GM21723 (cell line): Measurements from ENCODE around the gene EVPL.

Experiments
- ATAC-seq: cut with Tn5 transposase; IDR thresholded peaks from one replicate; pipeline ENCODE4 v1.9.1; 2021; ENCODE audit warnings: mild to moderate bottlenecking, moderate library complexity; ENCODE audit not compliant: unreplicated experiment

EVPL gene

DNA sequence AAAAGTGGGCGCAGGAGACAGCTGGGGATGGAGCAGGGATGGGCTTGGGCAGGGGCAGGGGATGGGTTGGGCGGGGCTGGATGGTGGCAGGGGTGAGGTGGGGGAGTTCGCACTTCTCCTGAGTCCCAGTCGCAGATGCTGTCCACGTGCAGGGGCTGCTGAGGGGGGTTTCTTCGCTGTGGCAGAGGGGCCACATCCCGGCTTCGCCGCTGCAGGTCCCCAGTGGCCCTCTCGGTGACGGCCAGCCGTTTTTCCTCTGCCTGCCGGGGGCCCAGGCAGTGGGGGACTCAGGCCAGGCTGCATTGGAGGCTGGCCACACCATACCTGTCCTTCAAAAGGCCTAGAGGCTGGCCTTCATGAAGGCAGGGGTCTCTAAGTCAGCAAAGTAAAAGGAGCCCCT lies 8.3 kb downstream of the EVPL start:
- ATAC-seq: no peak

DNA sequence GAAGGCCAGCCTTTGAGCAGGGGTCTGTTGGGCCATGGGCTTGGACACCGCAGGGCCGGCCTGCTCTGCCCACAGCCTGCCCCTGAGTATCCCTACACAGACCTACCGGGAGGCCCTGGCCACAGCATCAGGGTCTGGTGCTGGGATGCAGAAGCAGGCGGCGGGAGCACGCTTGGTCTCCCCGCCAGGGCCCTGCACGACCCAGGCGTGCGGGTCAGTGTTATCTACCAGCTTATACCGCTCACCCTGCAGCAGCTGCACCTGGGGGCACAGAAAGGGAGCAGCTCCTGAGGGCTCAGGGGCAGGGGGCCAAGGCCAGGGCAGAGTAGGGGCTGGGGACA lies 8.8 kb downstream of the EVPL start:
- ATAC-seq: no peak

DNA sequence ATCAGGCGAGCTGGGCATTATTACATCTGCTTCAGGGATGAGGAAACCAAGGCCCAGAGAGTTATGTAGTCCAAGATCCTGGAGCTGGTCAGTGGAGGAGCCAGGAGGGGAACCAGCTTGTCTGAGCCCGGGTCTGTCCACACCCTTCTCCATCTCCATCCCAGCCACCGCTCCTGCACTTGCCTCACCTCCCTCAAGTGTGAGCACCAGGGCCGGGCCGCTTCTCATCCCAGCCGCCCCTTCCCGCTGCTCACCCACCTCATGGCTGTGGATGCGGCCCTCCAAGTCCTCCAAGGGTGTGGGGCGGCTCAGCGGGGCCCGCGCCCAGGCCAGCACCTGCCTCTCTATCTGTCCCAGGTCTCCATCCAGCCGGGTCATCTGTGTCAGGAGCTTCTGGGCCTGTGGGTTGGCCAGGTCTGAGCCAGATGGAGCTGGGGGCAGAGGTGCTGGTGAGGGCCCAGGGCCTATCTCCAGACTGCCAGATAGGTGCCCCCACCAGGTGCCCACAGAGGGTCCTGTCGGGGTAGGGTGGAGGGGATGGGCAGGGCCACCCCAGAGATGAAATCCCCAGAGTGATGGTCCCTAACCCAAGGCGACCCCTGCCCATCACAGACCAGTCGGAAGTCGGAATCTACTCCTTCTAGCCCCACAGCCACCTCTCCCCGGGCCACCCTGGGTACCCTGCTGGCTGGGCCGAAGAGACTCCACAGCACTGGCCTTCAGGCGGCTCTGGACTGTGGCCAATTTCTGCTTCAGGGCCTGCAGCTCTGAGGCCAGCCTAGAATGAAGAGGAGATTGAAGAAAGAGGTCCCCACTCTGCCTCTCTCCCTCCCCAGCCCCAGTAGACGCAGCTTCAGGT lies 9.4 kb downstream of the EVPL start:
- no peak for ATAC-seq

DNA sequence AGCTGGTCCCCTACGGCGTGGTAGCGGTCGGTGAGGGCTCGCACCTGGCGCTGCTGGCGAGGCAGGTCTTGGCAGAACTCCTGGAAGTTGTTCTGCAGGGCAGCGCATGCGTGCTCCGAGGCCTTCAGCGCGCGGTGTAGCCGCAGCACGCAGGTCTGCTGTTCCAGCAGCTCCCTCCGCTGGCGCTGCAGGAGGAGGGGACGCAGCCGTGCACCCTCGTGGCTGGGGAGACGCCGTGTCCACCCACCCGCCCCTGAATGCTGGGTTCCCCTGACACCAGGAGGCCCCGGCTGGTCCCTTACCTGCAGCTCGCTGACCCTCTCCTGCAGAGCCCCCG lies 12.2 kb downstream of the EVPL start:
- ATAC-seq: no peak

DNA sequence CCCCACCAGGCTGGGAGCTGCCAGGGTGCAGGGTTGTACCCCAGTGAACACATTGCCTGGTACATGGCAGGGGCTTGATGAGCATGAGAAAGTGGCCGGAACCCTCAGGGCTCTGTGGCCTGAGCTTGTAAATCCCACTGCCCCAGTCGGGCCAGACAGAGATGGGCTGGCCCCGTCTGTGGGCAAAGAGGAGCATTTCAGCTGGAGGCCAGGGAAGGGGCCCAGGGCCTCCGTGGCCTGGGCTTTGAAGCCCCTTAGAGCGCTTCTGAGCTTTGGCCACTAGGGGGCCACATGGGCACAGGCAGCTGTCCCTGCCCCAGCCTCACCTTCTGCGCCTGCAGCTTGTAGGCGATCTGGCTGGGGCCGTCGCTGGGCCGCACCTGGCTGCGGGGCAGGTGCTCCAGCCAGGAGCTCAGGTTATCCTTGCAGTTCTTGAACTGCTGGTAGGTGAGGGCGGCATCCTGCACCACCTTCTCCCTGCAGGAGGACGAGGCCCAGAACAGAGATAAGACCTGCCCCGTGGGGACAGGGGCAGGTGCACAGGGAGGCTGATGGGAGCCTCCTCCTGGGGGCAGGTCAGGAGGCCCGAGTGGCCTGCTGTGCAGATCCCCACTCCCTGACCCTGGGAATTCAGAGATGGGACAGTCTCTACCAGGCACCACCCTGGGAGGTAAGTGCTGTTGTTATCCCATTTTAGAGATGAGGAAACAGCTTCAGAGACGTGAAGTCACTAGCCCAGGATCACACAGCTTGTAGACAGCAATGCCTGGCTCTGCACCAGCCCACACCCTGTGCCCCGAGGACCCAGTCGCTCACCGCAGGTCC lies 12.8 kb downstream of the EVPL start:
- ATAC-seq: peak; percentile 66

DNA sequence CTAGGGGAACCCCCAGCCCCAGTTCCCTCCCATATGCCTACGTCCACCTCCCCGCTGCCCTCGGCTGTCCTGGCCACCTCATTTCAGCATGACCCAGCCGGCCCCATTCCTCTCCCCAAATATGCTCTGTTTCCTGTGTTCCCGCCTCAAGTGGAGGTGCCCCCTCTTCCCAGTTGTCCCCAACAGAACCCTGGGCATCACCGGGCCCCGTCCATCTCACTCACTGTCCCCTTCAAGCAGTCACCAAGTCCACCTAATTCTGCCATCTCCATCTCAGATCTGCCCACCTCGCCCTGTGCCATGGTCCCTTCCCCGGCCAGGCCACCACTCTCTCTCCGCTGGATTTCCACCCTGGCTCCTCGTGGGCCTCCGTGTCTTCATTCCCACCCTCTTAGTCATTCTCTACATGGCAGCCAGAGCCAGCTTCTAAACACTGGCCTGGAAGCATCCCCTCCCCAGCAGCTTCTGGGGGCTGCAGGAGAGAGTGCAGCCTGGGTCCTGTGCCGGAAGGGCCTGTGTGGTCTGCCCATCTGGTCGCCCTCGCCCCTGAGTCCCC lies 13.7 kb downstream of the EVPL start:
- ATAC-seq: no peak

DNA sequence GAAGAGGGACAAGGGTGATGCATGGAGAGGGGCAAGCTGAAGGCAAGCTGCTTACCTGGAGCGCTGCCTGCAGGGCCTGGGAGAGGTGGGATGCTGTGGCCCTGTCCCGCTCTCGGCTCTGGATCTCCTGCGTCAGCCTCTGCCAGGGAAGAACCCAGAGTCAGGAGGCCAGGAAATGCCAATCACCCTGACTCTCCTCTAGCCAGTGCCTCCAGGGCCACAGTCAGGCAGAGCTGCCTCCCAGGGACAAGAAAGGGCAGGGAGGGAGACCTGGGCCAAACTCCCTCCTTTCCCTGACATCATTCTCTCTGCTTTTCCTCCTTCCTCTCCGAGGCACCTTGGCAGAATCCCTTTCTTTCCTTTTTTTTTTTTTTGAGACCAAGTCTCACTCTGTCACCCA lies 15.2 kb downstream of the EVPL start:
- no peak for ATAC-seq

DNA sequence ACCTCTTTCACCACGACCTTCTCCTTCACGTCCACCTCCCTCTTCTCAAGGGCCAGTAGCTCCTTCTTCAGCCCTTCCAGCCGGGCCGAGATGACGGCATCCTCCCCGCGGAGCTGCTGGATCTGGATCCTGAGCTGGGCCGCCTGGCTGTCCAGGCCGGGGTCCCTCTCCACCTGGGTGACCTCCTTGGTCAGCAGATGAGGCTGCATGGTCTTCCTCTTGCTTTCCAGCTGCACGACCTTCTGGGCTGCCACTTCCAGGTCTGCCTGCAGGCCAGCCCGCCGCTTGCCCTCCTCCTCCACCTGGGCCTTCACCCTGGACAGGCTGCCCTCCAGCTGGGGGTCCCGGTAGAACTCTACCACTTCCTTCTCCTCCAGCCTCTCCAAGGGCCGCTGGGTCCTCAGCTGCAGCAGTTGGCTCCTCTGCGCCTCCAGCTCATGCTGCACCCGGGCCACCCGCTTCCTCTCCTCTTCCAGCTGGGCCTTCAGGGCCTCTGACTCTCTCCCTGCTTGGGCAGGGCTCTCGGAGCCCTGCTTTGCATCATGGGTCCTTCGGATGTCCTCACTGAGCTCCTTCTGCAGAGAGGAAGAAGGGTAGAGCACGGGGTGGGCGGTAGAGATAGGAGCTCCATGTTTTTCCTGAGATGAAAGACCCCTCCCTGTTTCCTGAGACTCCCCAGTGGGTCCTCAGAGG lies 17.0 kb downstream of the EVPL start:
- no peak for ATAC-seq

DNA sequence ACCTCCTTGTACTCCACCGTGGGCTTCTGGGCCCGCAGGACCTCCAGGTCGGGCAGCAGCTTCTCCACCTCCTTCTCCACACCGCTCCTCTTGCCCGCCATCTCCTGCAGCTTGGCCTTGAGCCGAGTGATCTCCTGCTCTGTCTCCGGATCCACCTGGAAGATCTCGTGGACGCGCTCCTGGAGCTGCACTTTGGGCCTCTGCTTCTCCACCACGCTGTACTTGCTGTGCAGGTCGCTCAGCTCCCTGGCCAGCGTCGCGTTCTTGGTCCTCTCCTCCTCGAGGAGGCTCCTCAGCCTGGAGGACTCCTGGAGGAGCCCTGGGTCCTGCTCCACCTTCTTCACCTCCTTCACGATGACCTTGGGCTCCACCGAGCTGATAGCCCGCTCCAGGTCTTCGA lies 17.7 kb downstream of the EVPL start:
- ATAC-seq: no peak

DNA sequence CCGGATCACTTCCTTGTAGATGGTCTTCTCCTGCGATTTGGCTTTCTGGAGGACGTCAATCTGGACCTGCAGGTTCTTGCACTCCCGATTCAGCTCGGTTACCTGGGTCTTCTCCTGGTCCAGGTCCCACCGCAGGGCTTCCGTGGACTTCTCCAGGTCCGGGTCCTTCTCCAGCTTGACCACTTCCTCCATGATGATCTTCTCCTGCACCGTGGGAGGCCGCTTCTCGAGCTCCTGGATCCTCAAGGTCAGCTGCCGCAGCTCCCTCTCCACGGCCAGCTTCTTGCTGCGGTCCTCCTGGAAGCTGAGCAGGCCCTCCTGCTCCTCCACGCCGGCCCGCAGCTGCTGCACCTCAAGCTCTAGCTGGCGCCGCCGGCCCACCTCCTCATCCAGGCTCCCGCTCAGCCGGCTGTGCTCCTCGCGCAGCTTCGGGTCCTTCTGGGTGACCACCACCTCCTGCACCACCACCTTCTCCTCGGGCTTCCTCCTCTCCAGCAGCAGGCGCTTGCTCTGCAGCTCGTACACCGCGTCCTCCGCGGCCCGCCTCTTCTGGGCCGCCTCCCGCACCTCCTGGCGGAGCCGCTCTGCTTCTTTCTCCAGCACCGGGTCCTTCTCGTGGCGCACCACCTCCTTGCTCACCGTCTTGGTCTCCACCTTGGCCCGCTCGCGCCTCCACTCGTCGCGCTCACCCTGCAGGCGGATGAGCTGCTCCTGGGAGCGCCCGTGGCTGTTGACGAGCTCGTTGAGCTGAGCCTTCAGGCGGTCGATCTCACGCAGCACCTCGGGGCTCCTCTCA lies 18.3 kb downstream of the EVPL start:
- ATAC-seq: no peak

DNA sequence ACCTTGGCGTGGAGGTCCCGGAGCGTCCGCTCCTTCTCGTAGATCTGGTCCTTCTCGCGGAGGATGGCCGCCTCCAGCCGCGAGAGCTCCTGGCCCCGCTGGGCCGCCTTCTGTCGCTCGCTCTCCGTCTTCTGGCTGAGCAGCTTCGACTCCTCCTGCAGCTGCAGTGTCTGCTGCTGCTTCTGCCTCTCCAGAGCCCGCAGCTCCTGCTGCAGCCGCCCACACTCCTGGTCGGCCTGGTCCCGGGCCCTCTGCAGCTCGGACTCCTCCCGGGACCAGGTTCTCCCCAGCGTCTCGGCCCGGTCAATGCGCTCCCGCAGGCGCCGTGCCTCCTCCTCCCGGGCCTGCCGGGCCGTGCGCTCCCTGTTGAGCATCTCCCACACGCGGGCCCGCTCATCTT lies 18.9 kb downstream of the EVPL start:
- ATAC-seq: no peak

DNA sequence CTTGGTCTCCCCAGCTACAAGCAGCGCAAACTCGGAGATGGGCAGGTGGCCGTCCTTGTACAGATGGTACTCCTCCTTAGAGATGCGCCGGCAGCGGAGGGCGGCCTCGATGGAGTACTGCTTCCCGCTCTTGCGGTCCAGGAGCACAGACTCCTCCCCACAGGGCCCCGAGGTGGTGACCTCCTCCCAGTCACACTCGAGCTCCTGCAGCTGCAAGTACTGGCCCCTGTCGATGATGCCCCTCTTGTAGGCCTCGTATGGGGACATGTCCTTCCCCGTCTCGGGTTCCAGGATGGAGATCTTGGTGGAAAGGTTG lies 19.3 kb downstream of the EVPL start:
- no peak for ATAC-seq

DNA sequence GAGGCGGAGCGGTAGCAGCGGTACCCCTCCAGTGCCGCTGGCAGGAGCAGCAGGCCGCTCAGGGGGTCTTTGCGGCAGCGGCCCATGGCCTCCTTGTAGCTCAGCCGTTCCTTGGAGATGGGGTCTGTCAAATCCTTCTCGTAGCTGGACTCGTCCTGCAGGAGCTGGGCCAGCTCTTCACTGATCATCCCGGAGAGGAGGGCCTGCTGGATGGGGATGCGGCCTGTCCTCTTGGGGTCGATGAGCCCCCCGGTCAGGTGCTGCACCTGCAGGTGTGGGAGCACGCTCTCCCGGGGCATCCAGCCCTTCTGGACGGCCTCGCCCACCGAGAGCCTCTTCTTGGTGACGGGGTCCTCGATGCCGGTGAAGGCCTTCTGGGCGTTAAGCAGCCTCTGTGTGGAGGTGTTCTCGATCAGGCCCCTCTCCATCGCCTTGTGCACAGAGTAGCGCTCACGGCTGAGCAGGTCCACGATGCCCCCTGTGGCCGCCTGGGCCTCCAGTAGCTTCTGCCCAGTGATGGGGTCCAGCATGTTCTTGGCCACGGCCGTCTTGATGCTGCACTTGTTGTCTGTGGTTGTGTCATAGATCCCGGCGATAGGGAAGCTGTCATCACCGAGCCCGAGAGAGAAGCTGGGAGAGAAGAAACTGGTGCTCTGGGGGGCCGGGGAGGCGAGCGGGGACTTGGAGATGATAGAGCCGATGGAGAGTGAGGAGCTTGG lies 19.8 kb downstream of the EVPL start:
- no peak for ATAC-seq

DNA sequence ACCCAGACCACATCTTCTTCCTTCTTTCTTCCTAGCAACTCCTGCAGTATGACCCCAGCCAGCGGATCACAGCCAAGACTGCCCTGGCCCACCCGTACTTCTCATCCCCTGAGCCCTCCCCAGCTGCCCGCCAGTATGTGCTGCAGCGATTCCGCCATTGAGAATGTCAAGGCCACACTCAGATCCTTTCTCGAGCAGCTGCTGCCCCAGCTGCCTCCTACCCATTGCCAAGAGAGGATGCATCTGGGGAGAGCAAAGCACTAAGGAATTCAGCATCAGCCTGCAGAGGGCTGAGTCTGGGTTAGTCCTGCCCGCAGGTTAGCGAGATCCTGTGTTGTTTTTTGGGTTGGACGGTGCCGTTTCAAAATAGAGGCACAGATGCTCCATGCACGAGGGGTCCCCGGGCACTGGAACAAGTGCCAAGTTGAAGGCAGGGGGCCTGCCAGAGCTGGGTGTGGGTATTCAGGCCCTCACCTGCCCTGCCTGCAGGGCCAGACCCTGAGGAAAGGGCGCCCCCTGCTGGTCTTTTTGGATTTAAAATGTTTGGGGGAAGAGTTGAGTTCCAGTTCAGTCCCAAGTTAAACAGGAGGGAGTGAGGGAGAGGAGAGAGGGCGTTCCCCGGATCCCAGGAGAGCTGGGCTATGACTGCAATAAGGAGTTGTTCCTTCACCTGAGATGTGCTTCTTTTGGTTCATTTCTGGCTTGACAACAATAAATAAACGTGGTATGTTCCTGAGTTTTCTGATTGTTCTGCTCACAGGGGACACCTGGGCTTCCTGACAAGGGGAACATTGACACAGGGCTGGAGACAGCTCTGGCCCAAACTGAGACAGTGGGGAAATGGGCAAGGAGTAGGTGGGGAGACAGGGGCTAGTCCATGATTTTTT lies 21.6 kb downstream of the EVPL start:
- no peak for ATAC-seq

DNA sequence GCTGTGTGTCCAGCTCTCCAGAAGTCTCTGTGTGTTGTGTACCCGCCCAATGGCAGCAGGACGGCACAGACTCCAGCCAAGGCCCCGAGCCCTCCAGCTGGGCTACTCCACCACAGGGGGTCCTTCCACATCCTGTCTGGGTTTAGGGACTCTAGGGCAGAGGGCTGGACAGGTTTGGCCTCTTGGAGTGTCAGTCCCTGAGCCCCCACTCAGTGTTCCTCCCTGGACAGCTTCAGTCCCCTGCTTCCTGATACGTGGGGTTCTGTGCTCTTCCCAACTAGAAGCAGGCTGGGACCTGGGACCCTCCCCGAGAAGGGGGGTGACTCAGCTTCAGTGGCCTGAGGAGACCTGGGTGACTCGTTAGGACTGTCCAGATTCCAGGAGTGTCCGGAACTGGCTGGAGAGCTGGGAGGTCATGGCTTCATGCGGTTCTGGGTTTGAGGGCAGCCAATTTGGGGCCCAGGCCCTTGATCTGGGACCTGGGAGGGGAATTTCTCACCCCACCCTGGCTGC lies 22.3 kb downstream of the EVPL start:
- ATAC-seq: no peak

DNA sequence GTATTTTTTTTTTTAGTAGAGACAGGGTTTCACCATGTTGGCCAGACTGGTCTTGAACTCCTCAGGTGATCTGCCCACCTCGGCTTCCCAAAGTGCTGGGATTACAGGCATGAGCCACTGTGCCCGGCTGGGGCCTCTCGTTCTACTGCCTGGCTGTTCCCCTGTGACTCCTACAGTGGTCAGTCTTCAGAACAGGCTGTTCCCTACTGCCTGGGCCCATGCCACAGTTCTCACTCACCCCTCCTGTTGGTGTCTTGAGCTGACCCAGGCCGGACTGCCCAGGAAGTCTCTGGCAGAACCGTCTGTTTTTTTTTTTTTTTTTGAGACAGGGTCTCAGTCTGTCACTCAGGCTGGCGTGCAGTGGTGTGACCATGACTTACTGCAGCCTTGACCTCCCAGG lies 23.2 kb downstream of the EVPL start:
- ATAC-seq: no peak

DNA sequence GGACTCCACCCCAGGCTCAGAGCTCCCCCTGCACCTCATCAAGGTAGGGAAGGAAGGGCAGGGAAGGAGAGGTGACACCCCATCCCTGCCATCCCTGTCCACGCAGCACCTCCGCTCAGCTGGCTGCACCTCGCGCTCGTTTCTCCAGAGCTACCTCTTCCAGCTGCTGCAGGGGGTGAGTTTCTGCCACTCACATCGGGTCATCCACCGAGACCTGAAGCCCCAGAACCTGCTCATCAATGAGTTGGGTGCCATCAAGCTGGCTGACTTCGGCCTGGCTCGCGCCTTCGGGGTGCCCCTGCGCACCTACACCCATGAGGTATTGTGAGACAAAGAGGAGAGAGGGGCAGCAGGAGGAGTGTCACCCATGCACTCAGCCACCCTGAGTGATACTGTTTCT lies 25.0 kb downstream of the EVPL start:
- no peak for ATAC-seq

DNA sequence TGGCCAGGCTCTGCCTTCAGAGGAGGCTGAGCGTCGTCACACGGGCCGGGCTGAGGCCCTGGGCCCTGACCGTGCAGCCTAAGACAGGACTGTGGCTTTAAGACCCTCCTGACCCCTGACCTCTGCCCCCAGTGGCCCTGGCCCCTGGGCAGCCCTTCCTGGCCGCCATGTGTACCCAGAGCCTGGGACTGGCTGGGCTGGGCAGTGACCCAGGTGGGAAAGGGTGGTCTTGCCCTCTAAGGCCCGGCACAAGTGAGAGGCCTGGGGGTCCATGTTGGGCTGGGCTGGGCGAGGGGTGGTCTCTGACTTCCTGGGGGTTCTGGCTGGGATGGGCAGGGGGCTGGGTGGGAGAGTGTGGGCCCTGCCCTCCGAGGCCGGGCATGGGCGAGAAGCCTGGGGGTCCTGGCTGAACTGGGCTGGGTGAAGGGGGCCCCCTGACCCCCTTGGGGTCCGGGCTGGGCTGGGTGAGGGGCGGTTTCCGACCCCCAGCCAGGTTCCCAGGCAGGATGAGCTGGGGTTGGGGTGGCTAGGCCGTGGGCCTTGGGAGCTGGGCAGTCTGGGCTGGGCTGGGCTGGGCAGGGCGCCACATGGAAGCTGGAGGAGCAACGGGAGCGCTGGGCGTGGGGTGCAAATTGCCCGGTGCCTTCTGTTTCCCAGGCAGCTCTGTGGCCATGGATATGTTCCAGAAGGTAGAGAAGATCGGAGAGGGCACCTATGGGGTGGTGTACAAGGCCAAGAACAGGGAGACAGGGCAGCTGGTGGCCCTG lies 26.2 kb downstream of the EVPL start, which contains the start of gene CDK3:
TSS of gene CDK3 (plus strand) at position 101 of the 767 bp plus-strand sequence. CDS start at position 672, 571 bp downstream.
- no peak for ATAC-seq
